SK-N-MC (cell line): ENCODE data around the gene VOPP1.
"Not testable (repeated sequence)": the region's sequence is repeated elsewhere in the genome, so short reads cannot be mapped to it uniquely, and the experiment has no call there.

Source experiments
- DNase-seq: peaks from one replicate; pipeline ENCODE4 v3.0.0-alpha.2; 2011; ENCODE audit warnings: low read depth, low spot score
- H3K27ac ChIP-seq: fragments of 200-600 bp; sonication (generic); 2 replicates; pipeline ENCODE4 v1.5.1; 2016; ENCODE audit warnings: mixed run types
- H3K36me3 ChIP-seq: fragments of 200-600 bp; sonication (generic); 2 replicates; pipeline ENCODE4 v1.6.1; 2017; ENCODE audit warnings: antibody characterized with exemption, low read length, mixed read lengths; ENCODE audit not compliant: insufficient read depth
- H3K4me3 ChIP-seq: fragments of 200-600 bp; sonication (generic); 2 replicates; pipeline ENCODE4 v1.5.1; 2016
- H3K9ac ChIP-seq: fragments of 200-600 bp; sonication (generic); 2 replicates; pipeline ENCODE4 v1.8.0; 2017; ENCODE audit warnings: mixed run types, mixed read lengths; ENCODE audit not compliant: insufficient read length
- H3K9me3 ChIP-seq: fragments of 200-600 bp; sonication (generic); 2 replicates; pipeline ENCODE4 v1.6.1; 2017; ENCODE audit warnings: low read depth, mild to moderate bottlenecking, antibody characterized with exemption, low read length, moderate library complexity, mixed read lengths
- EZH2 ChIP-seq: fragments of 200-600 bp; sonication (generic); IDR thresholded peaks from one replicate; pipeline ENCODE4 v1.6.1; 2017; ENCODE audit warnings: antibody characterized with exemption
- FOXP2 ChIP-seq: optimal IDR thresholded peaks from 2 replicates; pipeline ENCODE3; 2011; ENCODE audit warnings: mild to moderate bottlenecking, moderate library complexity; ENCODE audit not compliant: insufficient read depth; ENCODE audit errors: extremely low read length, control extremely low read depth
- POLR2AphosphoS5 ChIP-seq: IDR thresholded peaks from 2 replicates; pipeline ENCODE4 v1.6.1; 2012; ENCODE audit warnings: mild to moderate bottlenecking, low read depth, low read length, borderline replicate concordance

VOPP1 gene

GRCh38 chr7:55514546-55515265 is 57.6 kb downstream of the VOPP1 start:
- H3K4me3 ChIP-seq, result no peak overlapping the region
- H3K27ac ChIP-seq, result no peak overlapping the region

DNA sequence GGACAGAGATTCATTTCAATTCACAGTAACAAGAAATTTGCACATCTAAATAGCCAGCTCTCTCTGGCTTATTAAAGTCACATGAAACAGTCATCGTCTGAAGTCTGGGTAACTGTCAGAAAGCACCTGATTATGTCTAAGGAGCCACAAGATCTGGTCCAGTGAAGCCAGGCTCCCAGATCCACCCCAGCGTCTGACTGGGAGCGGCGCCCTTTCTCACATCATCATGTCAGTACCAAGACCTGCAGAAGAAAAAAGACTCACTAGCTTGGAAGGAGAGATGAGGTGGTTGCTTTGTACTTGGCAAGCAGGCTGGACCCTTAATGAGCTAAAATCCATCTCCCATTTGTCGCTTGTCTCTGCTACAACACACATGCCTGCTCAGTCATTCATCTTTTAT is 58.4 kb downstream of the VOPP1 start:
- Histone ChIP-seq H3K36me3 (peaks cover 4% of the 10 kb centered on the region; the same call in 1 of the 2 replicates), H3K4me3 (no peak overlapping the region), H3K9me3 (no peaks in the 10 kb centered on the region), H3K27ac (no peak overlapping the region), H3K9ac (no peak overlapping the region)
- no peak for DNase-seq
- TF ChIP-seq POLR2AphosphoS5 (no peak), EZH2 (no peak), FOXP2 (no peak)

More at GRCh38 chr7:55514546-55515265, 57.6 kb downstream of the VOPP1 start:
- Histone ChIP-seq H3K9me3 (no peaks in the 10 kb centered on the region), H3K9ac (no peak overlapping the region), H3K36me3 (peaks cover 4% of the 10 kb centered on the region; the same call in 1 of the 2 replicates)
- no peak for DNase-seq
- TF ChIP-seq EZH2 (no peak), POLR2AphosphoS5 (no peak), FOXP2 (no peak)

DNA sequence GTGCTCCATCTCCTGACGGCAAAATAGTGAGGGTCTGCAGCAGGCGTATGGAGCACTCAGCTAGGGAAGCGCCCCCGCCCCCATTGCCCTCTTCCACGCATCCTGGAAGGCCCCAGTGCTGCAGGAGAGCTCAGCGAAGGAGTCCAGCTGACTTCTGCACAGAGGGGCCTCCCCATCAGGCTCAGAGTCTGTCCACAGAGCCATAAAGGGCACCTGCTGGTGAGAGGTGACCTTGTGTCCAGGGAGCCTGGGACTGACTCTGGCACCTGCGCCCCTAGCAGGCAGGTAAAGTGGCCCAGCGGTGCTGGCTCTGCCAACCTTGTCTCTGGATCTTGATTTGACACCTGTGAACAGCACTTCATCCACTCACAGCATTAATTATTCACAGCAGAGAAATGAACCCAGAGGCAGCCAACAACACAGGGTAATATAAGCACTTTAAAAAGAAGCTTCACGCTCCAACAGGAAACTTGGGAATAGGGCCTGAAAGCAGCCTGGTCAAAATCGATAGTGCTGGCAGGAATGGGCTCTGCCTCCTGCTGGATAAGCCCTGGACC is 59.6 kb downstream of the VOPP1 start:
- Histone ChIP-seq H3K27ac (no peak overlapping the region), H3K4me3 (no peak overlapping the region), H3K36me3 (peaks cover 4% of the 10 kb centered on the region; the same call in 1 of the 2 replicates), H3K9me3 (no peaks in the 10 kb centered on the region), H3K9ac (no peak overlapping the region)
- TF ChIP-seq FOXP2 (no peak), POLR2AphosphoS5 (no peak), EZH2 (no peak)
- DNase-seq, result no peak

GRCh38 chr7:55510621-55511020 is 61.7 kb downstream of the VOPP1 start:
- H3K27ac ChIP-seq, result no peak overlapping the region
- H3K9ac ChIP-seq, result no peak overlapping the region
- TF ChIP-seq EZH2 (no peak), POLR2AphosphoS5 (no peak), FOXP2 (no peak)
- no peak for DNase-seq
- no peaks in the 10 kb centered on the region for H3K36me3 ChIP-seq
- no peaks in the 10 kb centered on the region for H3K9me3 ChIP-seq
- H3K4me3 ChIP-seq, result no peak overlapping the region

DNA sequence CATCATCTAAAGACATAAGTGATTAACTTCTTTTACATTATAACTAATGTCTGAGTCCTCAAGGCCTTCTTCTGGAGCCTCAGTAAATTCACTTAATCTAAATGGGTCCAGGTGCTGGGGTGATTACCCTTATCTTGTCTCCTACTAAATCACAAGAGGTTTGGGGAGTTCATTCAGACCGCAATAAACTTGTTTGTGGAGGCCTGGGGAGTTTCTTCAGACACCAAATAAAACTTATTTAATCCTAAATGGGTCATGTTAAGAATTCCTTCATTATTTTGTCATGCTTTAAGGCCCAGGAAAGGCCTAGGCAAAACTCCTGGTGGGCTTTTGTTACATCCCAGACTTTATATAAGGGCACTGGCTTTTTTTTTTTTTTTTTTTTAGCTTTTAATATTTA is 62.1 kb downstream of the VOPP1 start:
- DNase-seq, H3K4me3 ChIP-seq, H3K27ac ChIP-seq, H3K9ac ChIP-seq, H3K36me3 ChIP-seq, H3K9me3 ChIP-seq: not testable (repeated sequence)

DNA sequence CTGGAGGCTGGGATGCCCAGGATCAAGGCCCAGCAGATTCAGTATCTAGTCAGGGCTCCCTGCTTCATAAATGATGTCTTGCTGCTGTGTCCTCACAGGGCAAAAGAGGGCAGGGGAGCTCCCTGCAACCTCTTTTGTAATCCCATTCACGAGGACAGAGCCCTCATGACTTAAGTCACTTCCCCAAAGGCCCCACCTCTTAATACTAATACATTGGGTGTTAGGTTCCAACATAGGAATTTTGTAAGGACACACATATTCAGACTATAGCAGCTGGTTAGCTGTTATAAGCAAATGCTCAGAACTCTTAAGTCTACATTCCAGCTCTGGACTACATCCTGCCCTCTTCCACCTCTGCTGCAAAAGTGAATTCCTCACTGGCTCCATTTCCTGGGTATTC is 63.0 kb downstream of the VOPP1 start:
- TF ChIP-seq EZH2 (no peak), FOXP2 (no peak), POLR2AphosphoS5 (no peak)
- Histone ChIP-seq H3K36me3 (no peaks in the 10 kb centered on the region), H3K4me3 (no peak overlapping the region), H3K9ac (no peak overlapping the region), H3K9me3 (no peaks in the 10 kb centered on the region), H3K27ac (no peak overlapping the region)
- DNase-seq, result no peak

GRCh38 chr7:55508221-55509011 is 63.9 kb downstream of the VOPP1 start:
- no peak overlapping the region for H3K4me3 ChIP-seq
- no peak overlapping the region for H3K27ac ChIP-seq
- H3K9ac ChIP-seq, result no peak overlapping the region
- no peak for TF ChIP-seq EZH2
- no peak for TF ChIP-seq POLR2AphosphoS5
- no peak for TF ChIP-seq FOXP2
- no peak for DNase-seq
- H3K9me3 ChIP-seq, result no peaks in the 10 kb centered on the region
- no peaks in the 10 kb centered on the region for H3K36me3 ChIP-seq

DNA sequence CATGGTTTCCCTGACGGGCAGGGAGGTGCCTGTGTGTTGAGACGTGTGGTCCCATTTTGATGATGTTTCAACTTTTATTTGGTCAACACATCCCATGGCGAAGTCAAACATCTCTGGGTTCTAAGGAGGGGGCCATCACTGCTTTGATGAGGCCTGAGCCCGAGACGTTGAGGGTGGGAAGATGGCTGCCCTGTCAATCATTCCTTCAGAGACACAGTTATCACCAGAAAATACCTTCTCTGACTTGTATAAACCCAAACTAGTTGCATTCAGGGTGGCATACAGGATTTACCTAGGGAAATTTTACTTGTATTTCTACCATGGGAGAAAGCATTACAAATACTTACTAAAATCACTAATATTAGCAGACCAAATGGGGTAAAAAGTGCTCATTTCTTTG is 64.6 kb downstream of the VOPP1 start:
- Histone ChIP-seq H3K36me3 (no peaks in the 10 kb centered on the region), H3K9me3 (no peaks in the 10 kb centered on the region), H3K4me3 (no peak overlapping the region), H3K27ac (no peak overlapping the region), H3K9ac (no peak overlapping the region)
- no peak for TF ChIP-seq FOXP2
- TF ChIP-seq POLR2AphosphoS5, result no peak
- TF ChIP-seq EZH2, result no peak
- DNase-seq, result no peak
